Body of pancreas (tissue), 4 donors: ENCODE data around the gene VSX1. TPM values are rescaled to one million over a fixed set of nuclear protein-coding genes. Genes with fewer than 3 reads are reported as not detected.

Experiments
- ATAC-seq: fragments of 150-250 bp; one replicate; pipeline ENCODE4 v1.9.1; 2016
- DNase-seq, 4 donors: peaks; one replicate each; pipeline ENCODE4 v3.0.0-alpha.2; 2019
- H3K27ac ChIP-seq, 4 donors: fragments of 200-600 bp; sonication (generic); 1 replicate in 3 of 4; 2 replicates in 1 of 4; pipeline versions ENCODE4 v1.5.1 to v1.6.1; 2016 to 2019; ENCODE audit warnings: mild to moderate bottlenecking in 1 of 4, mixed read lengths in 1 of 4, moderate library complexity in 1 of 4
- H3K27me3 ChIP-seq, 2 donors: fragments of 200-600 bp; sonication (generic); one replicate each; pipeline ENCODE4 v1.6.0; 2016; ENCODE audit warnings: mild to moderate bottlenecking in 1 of 2
- H3K36me3 ChIP-seq, 2 donors: fragments of 200-600 bp; sonication (generic); replicated peaks in 1 of 2; 2 replicates each; pipeline ENCODE4 v1.5.1; 2016; ENCODE audit warnings: low read depth in 2 of 2; ENCODE audit not compliant: insufficient read depth in 1 of 2
- H3K4me1 ChIP-seq: fragments of 200-600 bp; sonication (generic); one replicate; pipeline ENCODE4 v1.6.0; 2016
- H3K4me3 ChIP-seq, 2 donors: fragments of 200-600 bp; sonication (generic); 1 replicate in 1 of 2; 2 replicates in 1 of 2; pipeline ENCODE4 v1.5.1; 2016 to 2019
- H3K9me3 ChIP-seq, 3 donors: fragments of 200-600 bp; sonication (generic); 1 replicate in 2 of 3; 2 replicates in 1 of 3; pipeline ENCODE4 v1.5.1; 2016
- POLR2A ChIP-seq, 3 donors: fragments of 450-650 bp; IDR thresholded peaks; one replicate each; pipeline ENCODE4 v1.6.1; 2016; ENCODE audit warnings: antibody characterized with exemption in 3 of 3, mild to moderate bottlenecking in 2 of 3
- WGBS, 2 donors: methylation state at CpG; one replicate each; pipeline ENCODE4 v1.1.5; 2017; 5-methylcytosine and 5-hydroxymethylcytosine counted together
- intact Hi-C: fragments of 100-400 bp; cut with DNase I; formaldehyde crosslinking; loops from one replicate; pipeline ENCODE4 v1.15.1; 2023
- total RNA-seq, 2 donors: library from RNA; depleted of rRNA; stranded (reverse); fragments of >200 nt; gene quantifications; one replicate each; pipeline ENCODE4 v1.1.0, GENCODE V29; 2016
- TF ChIP-seq, protein P1 (sequence below), 7 experiments: fragments of 450-650 bp in 4 of 7; fragments of 200-600 bp in 3 of 7; sonication (generic) in 3 of 7; IDR thresholded peaks; one replicate each; pipeline ENCODE4 v1.5.1; 2016 to 2019; ENCODE audit warnings: antibody characterized with exemption in 7 of 7

VSX1 gene
- total RNA-seq, 2 donors from 2014 or later, result 0.66 TPM; not detected in 1

DNA sequence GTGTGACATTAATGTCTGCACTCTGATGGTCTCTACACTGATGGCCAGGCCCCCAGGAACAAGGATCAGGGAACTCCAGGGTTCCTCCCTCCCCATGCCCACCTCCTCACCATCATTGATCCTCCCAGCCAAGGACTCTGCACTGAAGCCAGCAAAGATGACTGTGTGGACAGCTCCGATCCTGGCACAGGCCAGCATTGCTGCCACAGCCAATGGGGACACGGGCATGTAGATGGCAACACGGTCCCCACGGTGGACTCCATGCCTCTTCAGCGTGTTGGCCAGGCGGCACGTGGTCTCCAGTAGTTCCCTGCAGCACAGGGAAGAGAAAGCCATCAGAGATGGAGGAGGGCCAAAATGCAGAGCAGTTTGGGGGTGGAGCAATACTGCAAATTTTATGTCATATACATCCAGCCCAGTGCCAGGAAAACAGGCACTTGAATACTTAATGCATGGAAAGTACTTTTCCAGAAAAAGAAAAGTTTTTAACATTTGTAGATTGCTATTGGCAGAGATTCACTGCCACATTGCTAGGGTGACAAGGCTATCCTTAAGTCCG is 51.2 kb downstream of the VSX1 start:
- H3K27me3 ChIP-seq, result no peaks in the 10 kb centered on the region
- TF ChIP-seq, protein P1, sequence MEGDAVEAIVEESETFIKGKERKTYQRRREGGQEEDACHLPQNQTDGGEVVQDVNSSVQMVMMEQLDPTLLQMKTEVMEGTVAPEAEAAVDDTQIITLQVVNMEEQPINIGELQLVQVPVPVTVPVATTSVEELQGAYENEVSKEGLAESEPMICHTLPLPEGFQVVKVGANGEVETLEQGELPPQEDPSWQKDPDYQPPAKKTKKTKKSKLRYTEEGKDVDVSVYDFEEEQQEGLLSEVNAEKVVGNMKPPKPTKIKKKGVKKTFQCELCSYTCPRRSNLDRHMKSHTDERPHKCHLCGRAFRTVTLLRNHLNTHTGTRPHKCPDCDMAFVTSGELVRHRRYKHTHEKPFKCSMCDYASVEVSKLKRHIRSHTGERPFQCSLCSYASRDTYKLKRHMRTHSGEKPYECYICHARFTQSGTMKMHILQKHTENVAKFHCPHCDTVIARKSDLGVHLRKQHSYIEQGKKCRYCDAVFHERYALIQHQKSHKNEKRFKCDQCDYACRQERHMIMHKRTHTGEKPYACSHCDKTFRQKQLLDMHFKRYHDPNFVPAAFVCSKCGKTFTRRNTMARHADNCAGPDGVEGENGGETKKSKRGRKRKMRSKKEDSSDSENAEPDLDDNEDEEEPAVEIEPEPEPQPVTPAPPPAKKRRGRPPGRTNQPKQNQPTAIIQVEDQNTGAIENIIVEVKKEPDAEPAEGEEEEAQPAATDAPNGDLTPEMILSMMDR (IDR thresholded peaks at IDR 0.05), result no peak
- no peak for TF ChIP-seq POLR2A (IDR thresholded peaks at IDR 0.05)
- ATAC-seq, result no peak
- DNase-seq, result no peak
- H3K36me3 ChIP-seq, result peaks cover 0 to 3% of the 10 kb centered on the region in 2 donors
- H3K4me1 ChIP-seq, result peaks cover 65% of the 10 kb centered on the region
- H3K4me3 ChIP-seq, result no peak overlapping the region
- peak overlapping the region in 3 of 4 donors; percentile 43 to 87 (median 82) for H3K27ac ChIP-seq
- H3K9me3 ChIP-seq, result no peaks in the 10 kb centered on the region
- intact Hi-C loops, result no loop called here
- 91 to 95% methylated on average over 8 of the region's 8 CpGs for WGBS, 2 donors

DNA sequence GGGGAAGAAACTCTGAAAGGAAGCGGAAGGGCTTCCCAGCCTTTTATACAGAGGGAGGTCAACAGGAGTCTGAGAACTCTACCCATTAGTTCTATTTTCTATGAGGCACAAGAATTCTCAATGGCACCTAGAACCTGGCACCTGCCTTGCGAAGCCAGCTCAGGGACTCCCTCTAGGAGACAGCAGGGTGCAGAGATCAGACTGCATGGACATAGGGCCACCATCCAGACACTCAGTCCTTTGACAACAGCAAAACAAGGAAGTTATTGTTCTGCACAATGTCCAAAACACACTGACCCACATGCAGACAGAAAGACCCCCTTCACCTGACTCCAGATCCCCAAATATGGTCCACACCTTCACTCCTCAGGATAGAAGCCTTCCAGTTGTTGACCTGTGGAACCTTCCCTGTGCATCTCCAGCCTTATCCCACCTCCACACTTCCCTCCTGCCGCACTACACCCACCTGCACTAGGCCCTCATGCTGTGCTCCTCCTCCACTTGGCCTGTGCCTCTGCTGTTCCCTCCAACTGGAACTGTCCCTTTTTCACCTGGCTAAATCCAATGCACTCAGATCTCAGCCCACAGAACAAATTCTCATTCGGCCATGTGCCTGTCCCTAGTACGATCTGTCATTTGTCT is 51.8 kb downstream of the VSX1 start:
- no peak for DNase-seq
- Histone ChIP-seq H3K4me3 (no peak overlapping the region), H3K36me3 (peaks cover 0 to 3% of the 10 kb centered on the region in 2 donors), H3K4me1 (peaks cover 66% of the 10 kb centered on the region), H3K9me3 (no peaks in the 10 kb centered on the region), H3K27me3 (no peaks in the 10 kb centered on the region), H3K27ac (peak overlapping the region in 2 of 4 donors; percentile 2 to 43)
- no peak for ATAC-seq
- no peak for TF ChIP-seq POLR2A (IDR thresholded peaks at IDR 0.05)
- TF ChIP-seq, protein P1 (IDR thresholded peaks at IDR 0.05), result no peak
- intact Hi-C loops, result no loop called here
- 86 to 92% methylated on average over 5 of the region's 5 CpGs for WGBS, 2 donors

DNA sequence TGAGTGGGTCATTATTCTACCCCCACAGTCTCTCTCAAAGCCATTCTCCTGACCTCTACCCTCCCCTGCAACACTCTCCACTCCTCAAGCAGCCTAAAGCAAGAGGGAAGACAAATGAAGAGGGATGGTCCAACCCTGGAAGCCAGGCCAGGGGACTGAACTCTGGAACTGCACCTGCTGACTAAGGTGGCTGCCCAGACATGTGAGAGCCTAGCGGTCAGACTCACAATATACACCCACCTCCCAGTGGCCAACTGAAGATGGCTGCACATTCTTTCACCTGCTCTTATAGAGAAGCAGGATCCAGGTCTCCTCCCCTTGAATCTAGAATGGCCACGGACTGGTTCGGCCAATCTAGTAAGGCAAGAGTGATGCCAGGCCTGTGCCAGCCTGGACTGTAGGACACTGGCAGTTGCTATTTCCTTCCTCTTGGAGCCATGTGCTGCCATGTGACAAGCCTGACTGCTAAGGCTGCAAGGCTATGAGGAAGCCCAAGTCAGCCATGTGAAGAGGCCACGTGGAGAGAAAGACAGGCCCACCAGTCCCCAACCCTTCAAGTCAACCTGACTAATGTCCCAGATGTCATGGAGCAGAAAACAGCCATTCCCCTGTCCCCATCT is 55.8 kb downstream of the VSX1 start:
- peaks cover 0 to 3% of the 10 kb centered on the region in 2 donors for H3K36me3 ChIP-seq
- DNase-seq (peak in 3 of 4 donors; percentile 10 to 20 (median 13)), ATAC-seq (no peak)
- peak overlapping the region in 2 of 4 donors; percentile 22 to 57 for H3K27ac ChIP-seq
- H3K27me3 ChIP-seq, result no peaks in the 10 kb centered on the region
- H3K4me1 ChIP-seq, result peaks cover 63% of the 10 kb centered on the region
- WGBS, 2 donors, result 84 to 88% methylated on average over 4 of the region's 4 CpGs
- no peaks in the 10 kb centered on the region for H3K9me3 ChIP-seq
- TF ChIP-seq POLR2A (IDR thresholded peaks at IDR 0.05), result no peak
- TF ChIP-seq, protein P1 (IDR thresholded peaks at IDR 0.05), result no peak
- intact Hi-C loops, result no loop called here
- H3K4me3 ChIP-seq, result no peak overlapping the region

Other genes with a start within 250 kb of the VSX1 start
- 1 to 10 TPM; 1.8 to 4.0 TPM for gene CST7, start 132.9 kb downstream of the VSX1 start, total RNA-seq
- gene APMAP, start 89.4 kb downstream of the VSX1 start, total RNA-seq, result 10 to 100 TPM; 38.9 to 51.4 TPM
- 10 to 100 TPM; 73.8 to 83.8 TPM for gene ACSS1, start 24.0 kb downstream of the VSX1 start, total RNA-seq
- 10 to 100 TPM; 59.9 to 79.8 TPM for gene ENTPD6, start 113.6 kb upstream of the VSX1 start, total RNA-seq
- gene PYGB, start 165.9 kb upstream of the VSX1 start, total RNA-seq, result 10 to 100 TPM; 34.8 to 42.8 TPM